ENCODE results near the gene CSTA. TPM values are rescaled to one million over a fixed set of nuclear protein-coding genes. Genes with fewer than 3 reads are reported as not detected.

CSTA gene
- total RNA-seq, 4 donors from 2014 or later, result 0.69 to 95.6 (median 5.3) TPM

- H3K27ac ChIP-seq, result no peak overlapping the region
- H3K27me3 ChIP-seq, result peaks cover 11% of the 10 kb centered on the region
- ATAC-seq, result no peak
- H3K9me3 ChIP-seq, result no peaks in the 10 kb centered on the region
- no peaks in the 10 kb centered on the region for H3K4me1 ChIP-seq
- TF ChIP-seq, protein P1, sequence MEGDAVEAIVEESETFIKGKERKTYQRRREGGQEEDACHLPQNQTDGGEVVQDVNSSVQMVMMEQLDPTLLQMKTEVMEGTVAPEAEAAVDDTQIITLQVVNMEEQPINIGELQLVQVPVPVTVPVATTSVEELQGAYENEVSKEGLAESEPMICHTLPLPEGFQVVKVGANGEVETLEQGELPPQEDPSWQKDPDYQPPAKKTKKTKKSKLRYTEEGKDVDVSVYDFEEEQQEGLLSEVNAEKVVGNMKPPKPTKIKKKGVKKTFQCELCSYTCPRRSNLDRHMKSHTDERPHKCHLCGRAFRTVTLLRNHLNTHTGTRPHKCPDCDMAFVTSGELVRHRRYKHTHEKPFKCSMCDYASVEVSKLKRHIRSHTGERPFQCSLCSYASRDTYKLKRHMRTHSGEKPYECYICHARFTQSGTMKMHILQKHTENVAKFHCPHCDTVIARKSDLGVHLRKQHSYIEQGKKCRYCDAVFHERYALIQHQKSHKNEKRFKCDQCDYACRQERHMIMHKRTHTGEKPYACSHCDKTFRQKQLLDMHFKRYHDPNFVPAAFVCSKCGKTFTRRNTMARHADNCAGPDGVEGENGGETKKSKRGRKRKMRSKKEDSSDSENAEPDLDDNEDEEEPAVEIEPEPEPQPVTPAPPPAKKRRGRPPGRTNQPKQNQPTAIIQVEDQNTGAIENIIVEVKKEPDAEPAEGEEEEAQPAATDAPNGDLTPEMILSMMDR (IDR thresholded peaks at IDR 0.05), result no peak
- TF ChIP-seq POLR2A (IDR thresholded peaks at IDR 0.05) (no peak), EP300 (IDR thresholded peaks at IDR 0.05) (no peak), POLR2AphosphoS5 (IDR thresholded peaks at IDR 0.05) (no peak)
- no peak overlapping the region for H3K4me3 ChIP-seq
- H3K36me3 ChIP-seq, result no peaks in the 10 kb centered on the region
- WGBS, 2 donors (ENCODE audit: low coverage in 1 of 2), result 86 to 95% methylated on average over 2 of the region's 2 CpGs
These were observed 6.4 kb upstream of the CSTA start for GRCh38 chr3:122318620-122319019.

GRCh38 chr3:122322095-122323075, 2.7 kb upstream of the CSTA start:
- 70 to 71% methylated on average over 3 to 4 of the region's 5 CpGs for WGBS, 2 donors (ENCODE audit: low coverage in 1 of 2)
- no peaks in the 10 kb centered on the region for H3K9me3 ChIP-seq
- TF ChIP-seq EP300 (IDR thresholded peaks at IDR 0.05), result no peak
- no peak for TF ChIP-seq POLR2A (IDR thresholded peaks at IDR 0.05)
- TF ChIP-seq, protein P1 (IDR thresholded peaks at IDR 0.05), result no peak
- no peak for TF ChIP-seq POLR2AphosphoS5 (IDR thresholded peaks at IDR 0.05)
- H3K36me3 ChIP-seq, result no peaks in the 10 kb centered on the region
- no peak overlapping the region for H3K27ac ChIP-seq
- ATAC-seq, result no peak
- no peaks in the 10 kb centered on the region for H3K4me1 ChIP-seq
- H3K4me3 ChIP-seq, result no peak overlapping the region
- H3K27me3 ChIP-seq, result no peaks in the 10 kb centered on the region

GRCh38 chr3:122325769-122326168, 721 bp downstream of the CSTA start:
- Histone ChIP-seq H3K4me3 (no peak overlapping the region), H3K9me3 (no peaks in the 10 kb centered on the region), H3K27ac (no peak overlapping the region), H3K36me3 (no peaks in the 10 kb centered on the region), H3K27me3 (no peaks in the 10 kb centered on the region), H3K4me1 (no peaks in the 10 kb centered on the region)
- WGBS, 2 donors (ENCODE audit: low coverage in 1 of 2), result 88 to 90% methylated on average over 3 of the region's 3 CpGs
- no peak for ATAC-seq
- TF ChIP-seq POLR2AphosphoS5 (IDR thresholded peaks at IDR 0.05), result no peak
- TF ChIP-seq, protein P1 (IDR thresholded peaks at IDR 0.05), result no peak
- no peak for TF ChIP-seq POLR2A (IDR thresholded peaks at IDR 0.05)
- no peak for TF ChIP-seq EP300 (IDR thresholded peaks at IDR 0.05)

DNA sequence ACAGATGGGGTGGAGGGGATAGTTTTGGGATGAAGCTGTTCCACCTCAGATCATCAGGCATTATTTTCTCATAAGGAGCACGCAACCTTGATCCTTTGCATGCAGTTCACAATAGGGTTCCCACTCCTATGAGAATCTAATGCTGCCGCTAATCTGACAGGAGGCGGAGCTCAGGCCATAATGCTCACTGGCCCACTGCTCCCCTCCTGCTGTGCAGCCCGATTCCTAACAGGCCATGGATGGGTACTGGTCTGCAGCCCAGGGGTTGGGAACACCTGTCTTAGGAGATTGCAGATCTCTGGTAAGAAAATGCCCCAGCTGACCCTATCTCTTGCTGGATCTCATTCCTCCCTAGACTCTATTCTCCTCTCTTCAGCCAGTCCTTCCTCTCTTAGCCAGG, 6.8 kb downstream of the CSTA start:
- no peak overlapping the region for H3K27ac ChIP-seq
- H3K9me3 ChIP-seq, result no peaks in the 10 kb centered on the region
- peaks cover 4% of the 10 kb centered on the region for H3K27me3 ChIP-seq
- H3K36me3 ChIP-seq, result no peaks in the 10 kb centered on the region
- ATAC-seq, result no peak
- 54 to 68% methylated on average over 3 to 4 of the region's 4 CpGs for WGBS, 2 donors (ENCODE audit: low coverage in 1 of 2)
- H3K4me3 ChIP-seq, result no peak overlapping the region
- H3K4me1 ChIP-seq, result no peaks in the 10 kb centered on the region
- no peak for TF ChIP-seq EP300 (IDR thresholded peaks at IDR 0.05)
- no peak for TF ChIP-seq POLR2AphosphoS5 (IDR thresholded peaks at IDR 0.05)
- no peak for TF ChIP-seq POLR2A (IDR thresholded peaks at IDR 0.05)
- TF ChIP-seq, protein P1 (IDR thresholded peaks at IDR 0.05), result no peak

DNA sequence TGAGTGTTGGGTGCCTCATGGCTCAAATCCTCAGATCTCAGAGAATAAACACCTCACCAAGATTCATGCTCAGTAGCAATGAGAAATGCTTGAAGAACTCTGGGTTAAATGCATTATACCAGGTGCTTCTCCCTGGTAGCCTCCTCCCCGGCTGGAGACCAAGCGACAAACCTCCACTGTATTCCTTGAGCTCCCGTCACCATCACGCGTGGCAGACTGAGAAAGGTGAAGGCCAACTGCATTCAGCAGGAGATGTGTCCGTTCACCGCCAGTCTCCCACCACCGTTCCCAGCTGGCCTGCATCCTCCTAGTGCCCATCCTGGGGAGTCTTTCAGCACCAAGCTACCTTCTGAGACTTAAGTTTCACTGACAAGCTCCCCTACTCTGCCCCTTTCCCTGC, 7.5 kb downstream of the CSTA start:
- Histone ChIP-seq H3K27me3 (peaks cover 4% of the 10 kb centered on the region), H3K27ac (no peak overlapping the region), H3K36me3 (no peaks in the 10 kb centered on the region), H3K4me3 (no peak overlapping the region), H3K9me3 (no peaks in the 10 kb centered on the region), H3K4me1 (no peaks in the 10 kb centered on the region)
- no peak for ATAC-seq
- TF ChIP-seq POLR2AphosphoS5 (IDR thresholded peaks at IDR 0.05) (no peak), EP300 (IDR thresholded peaks at IDR 0.05) (no peak), POLR2A (IDR thresholded peaks at IDR 0.05) (no peak)
- TF ChIP-seq, protein P1 (IDR thresholded peaks at IDR 0.05), result no peak
- 83 to 90% methylated on average over 4 to 6 of the region's 8 CpGs for WGBS, 2 donors (ENCODE audit: low coverage in 1 of 2)

Measured in gastroesophageal sphincter (tissue), 4 donors.